Ectodermal cell (in vitro differentiated cells): ENCODE data around the gene RGPD3.
"Not testable (repeated sequence)": the region's sequence is repeated elsewhere in the genome, so short reads cannot be mapped to it uniquely, and the experiment has no call there.

Source experiments
- H3K27ac ChIP-seq: 2 replicates; pipeline ENCODE4 v1.7.0; 2013; ENCODE audit warnings: mild to moderate bottlenecking, low read depth, low read length; ENCODE audit not compliant: insufficient read depth, poor library complexity, severe bottlenecking
- H3K27me3 ChIP-seq: 2 replicates; pipeline ENCODE4 v1.7.0; 2013; ENCODE audit warnings: mild to moderate bottlenecking, low read length; ENCODE audit not compliant: insufficient read depth, control insufficient read depth, poor library complexity, severe bottlenecking
- H3K36me3 ChIP-seq: one replicate; pipeline ENCODE4 v1.7.0; 2013; ENCODE audit warnings: low read length; ENCODE audit not compliant: control insufficient read depth, insufficient read depth
- H3K4me1 ChIP-seq: one replicate; pipeline ENCODE4 v1.7.0; 2013; ENCODE audit warnings: low read length; ENCODE audit not compliant: control insufficient read depth, insufficient read depth
- H3K4me3 ChIP-seq: 2 replicates; pipeline ENCODE4 v1.7.0; 2013; ENCODE audit warnings: low read depth, low read length, control low read depth; ENCODE audit not compliant: insufficient read depth
- H3K9me3 ChIP-seq: 2 replicates; pipeline ENCODE4 v1.7.0; 2013; ENCODE audit warnings: mild to moderate bottlenecking, low read length, moderate library complexity; ENCODE audit not compliant: control insufficient read depth
- WGBS, 2 experiments: methylation state at CpG; one replicate each; pipeline ENCODE4 v1.1.7; 2013; ENCODE audit warnings: missing lambda C conversion rate in 2 of 2; 5-methylcytosine and 5-hydroxymethylcytosine counted together

RGPD3 gene

GRCh38 chr2:106381867-106382266 is 86.3 kb downstream of the RGPD3 start:
- H3K4me1 ChIP-seq, H3K9me3 ChIP-seq, H3K36me3 ChIP-seq, H3K4me3 ChIP-seq, H3K27ac ChIP-seq, H3K27me3 ChIP-seq: not testable (repeated sequence)
- 88% methylated on average over 4 of the region's 4 CpGs; no CpG with 5 or more reads in 1 of the 2 experiments for WGBS, 2 experiments

GRCh38 chr2:106379567-106379966 is 88.6 kb downstream of the RGPD3 start:
- not testable (repeated sequence) for H3K27ac ChIP-seq, H3K4me1 ChIP-seq, H3K9me3 ChIP-seq, H3K36me3 ChIP-seq, H3K4me3 ChIP-seq, H3K27me3 ChIP-seq
- WGBS, 2 experiments = no CpG with 5 or more reads among the region's 3 CpGs

GRCh38 chr2:106369182-106369581 is 99.0 kb downstream of the RGPD3 start:
- not testable (repeated sequence) for H3K4me3 ChIP-seq, H3K4me1 ChIP-seq, H3K36me3 ChIP-seq, H3K27ac ChIP-seq, H3K9me3 ChIP-seq, H3K27me3 ChIP-seq
- WGBS, 2 experiments = 84 to 100% methylated on average over 1 to 2 of the region's 3 CpGs

GRCh38 chr2:106366204-106366885 is 101.9 kb downstream of the RGPD3 start:
- 88 to 89% methylated on average over 12 of the region's 12 CpGs for WGBS, 2 experiments
- H3K9me3 ChIP-seq = no peaks in the 10 kb centered on the region
- no peak overlapping the region for H3K27ac ChIP-seq
- H3K4me1 ChIP-seq = no peaks in the 10 kb centered on the region
- no peak overlapping the region for H3K4me3 ChIP-seq
- H3K36me3 ChIP-seq = no peaks in the 10 kb centered on the region
- no peaks in the 10 kb centered on the region for H3K27me3 ChIP-seq

GRCh38 chr2:106363791-106364190 is 104.4 kb downstream of the RGPD3 start:
- Histone ChIP-seq H3K4me1 (no peaks in the 10 kb centered on the region), H3K9me3 (no peaks in the 10 kb centered on the region), H3K27ac (no peak overlapping the region), H3K36me3 (no peaks in the 10 kb centered on the region), H3K27me3 (no peaks in the 10 kb centered on the region), H3K4me3 (no peak overlapping the region)
- WGBS, 2 experiments = 93% methylated on average over 2 of the region's 2 CpGs

GRCh38 chr2:106362789-106363188 is 105.4 kb downstream of the RGPD3 start:
- Histone ChIP-seq H3K4me1 (no peaks in the 10 kb centered on the region), H3K4me3 (no peak overlapping the region), H3K36me3 (no peaks in the 10 kb centered on the region), H3K27ac (no peak overlapping the region), H3K9me3 (no peaks in the 10 kb centered on the region), H3K27me3 (no peaks in the 10 kb centered on the region)
- 0% methylated on average over 1 of the region's 1 CpG for WGBS, 2 experiments

GRCh38 chr2:106359512-106359911 is 108.7 kb downstream of the RGPD3 start:
- Histone ChIP-seq H3K27me3 (no peaks in the 10 kb centered on the region), H3K9me3 (no peaks in the 10 kb centered on the region), H3K4me3 (no peak overlapping the region), H3K36me3 (no peaks in the 10 kb centered on the region), H3K4me1 (no peaks in the 10 kb centered on the region), H3K27ac (no peak overlapping the region)
- 88 to 95% methylated on average over 6 to 7 of the region's 7 CpGs for WGBS, 2 experiments

- no peaks in the 10 kb centered on the region for H3K36me3 ChIP-seq
- no peaks in the 10 kb centered on the region for H3K27me3 ChIP-seq
- no peak overlapping the region for H3K27ac ChIP-seq
- no peaks in the 10 kb centered on the region for H3K9me3 ChIP-seq
- H3K4me3 ChIP-seq = no peak overlapping the region
- 74 to 75% methylated on average over 6 of the region's 6 CpGs for WGBS, 2 experiments
- H3K4me1 ChIP-seq = no peaks in the 10 kb centered on the region
These were observed 109.7 kb downstream of the RGPD3 start for GRCh38 chr2:106358521-106358920.

GRCh38 chr2:106358081-106358480 is 110.1 kb downstream of the RGPD3 start:
- WGBS, 2 experiments = 93 to 98% methylated on average over 5 of the region's 5 CpGs
- Histone ChIP-seq H3K27ac (no peak overlapping the region), H3K9me3 (no peaks in the 10 kb centered on the region), H3K4me3 (no peak overlapping the region), H3K27me3 (no peaks in the 10 kb centered on the region), H3K36me3 (no peaks in the 10 kb centered on the region), H3K4me1 (no peaks in the 10 kb centered on the region)

GRCh38 chr2:106356291-106356690 is 111.9 kb downstream of the RGPD3 start:
- no peak overlapping the region for H3K4me3 ChIP-seq
- H3K27me3 ChIP-seq = no peaks in the 10 kb centered on the region
- H3K27ac ChIP-seq = no peak overlapping the region
- no peaks in the 10 kb centered on the region for H3K4me1 ChIP-seq
- H3K36me3 ChIP-seq = no peaks in the 10 kb centered on the region
- no peaks in the 10 kb centered on the region for H3K9me3 ChIP-seq
- 83 to 94% methylated on average over 1 to 2 of the region's 2 CpGs for WGBS, 2 experiments

- Histone ChIP-seq H3K4me3 (no peak overlapping the region), H3K9me3 (no peaks in the 10 kb centered on the region), H3K4me1 (no peaks in the 10 kb centered on the region), H3K27me3 (no peaks in the 10 kb centered on the region), H3K36me3 (no peaks in the 10 kb centered on the region), H3K27ac (no peak overlapping the region)
- WGBS, 2 experiments = 96 to 97% methylated on average over 4 to 5 of the region's 5 CpGs
These were observed 114.5 kb downstream of the RGPD3 start for GRCh38 chr2:106353676-106354075.
